NCI-H146 treated with DMSO at 0.1 percent for 48 hours (cell line): ENCODE results near the gene WNT7B.

ENCODE experiments used
- DNase-seq: peaks from one replicate; lab custom pipeline; 2025; ENCODE audit not compliant: unreplicated experiment; lab: John Stamatoyannopoulos, UW

The WNT7B gene

GRCh38 chr22:45977003-45977411, at the start of gene WNT7B:
WNT7B (minus strand) TSS chr22:45977162; CDS start chr22:45976754, 408 bp downstream.
- peak; percentile 50 for DNase-seq

- DNase-seq: no peak
These were observed 49.3 kb upstream of the WNT7B start for GRCh38 chr22:46025973-46026898.

GRCh38 chr22:46025225-46025972, 48.4 kb upstream of the WNT7B start:
- DNase-seq: no peak

- no peak for DNase-seq
These were observed 47.3 kb upstream of the WNT7B start for GRCh38 chr22:46024136-46024840.

GRCh38 chr22:46023558-46023981, 46.6 kb upstream of the WNT7B start:
- DNase-seq: no peak

GRCh38 chr22:46022881-46023512, 46.0 kb upstream of the WNT7B start:
- no peak for DNase-seq

GRCh38 chr22:46021577-46021976, 44.6 kb upstream of the WNT7B start:
- DNase-seq: no peak

- DNase-seq: no peak
These were observed 42.4 kb upstream of the WNT7B start for GRCh38 chr22:46019351-46019750.

- peak; percentile 62 for DNase-seq
These were observed 41.9 kb upstream of the WNT7B start for GRCh38 chr22:46018859-46019258.

- no peak for DNase-seq
These were observed 40.2 kb upstream of the WNT7B start for GRCh38 chr22:46017166-46017565.

- DNase-seq: peak; percentile 45
These were observed 36.8 kb upstream of the WNT7B start for GRCh38 chr22:46013460-46014416.

- DNase-seq: no peak
These were observed 35.9 kb upstream of the WNT7B start for GRCh38 chr22:46012881-46013281.

- no peak for DNase-seq
These were observed 35.4 kb upstream of the WNT7B start for GRCh38 chr22:46012182-46012880.

GRCh38 chr22:46011627-46012181, 34.7 kb upstream of the WNT7B start:
- no peak for DNase-seq

- DNase-seq: no peak
These were observed 34.1 kb upstream of the WNT7B start for GRCh38 chr22:46010951-46011626.

- DNase-seq: no peak
These were observed 33.4 kb upstream of the WNT7B start for GRCh38 chr22:46010207-46010867.

- DNase-seq: no peak
These were observed 32.8 kb upstream of the WNT7B start for GRCh38 chr22:46009730-46010129.
